ENCODE measurements around the gene XPR1.

The XPR1 gene

DNA sequence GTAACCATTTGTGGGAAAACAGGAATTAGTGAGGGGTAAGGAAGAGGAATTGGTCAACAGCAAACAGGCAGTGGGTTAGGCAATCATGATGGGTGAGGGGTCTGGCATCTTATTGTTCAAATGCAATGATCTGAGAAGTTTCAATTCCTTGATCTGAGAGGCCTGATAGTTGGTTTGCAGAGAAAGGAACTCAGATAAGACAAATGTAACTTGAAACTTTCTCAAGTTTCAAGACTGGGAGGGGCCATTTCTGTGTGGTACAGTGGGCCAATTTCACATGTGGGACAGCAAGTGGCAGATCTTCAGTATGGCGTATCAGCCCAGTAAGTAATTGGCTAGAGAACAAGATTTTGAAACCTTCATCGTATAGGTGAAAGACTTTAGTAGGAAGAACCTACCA lies 102.5 kb downstream of the XPR1 start:
- TF ChIP-seq EZH2phosphoT487 (IDR thresholded peaks at IDR 0.05; ENCODE audit: borderline replicate concordance, low read length): no peak
- TF ChIP-seq, protein P1, sequence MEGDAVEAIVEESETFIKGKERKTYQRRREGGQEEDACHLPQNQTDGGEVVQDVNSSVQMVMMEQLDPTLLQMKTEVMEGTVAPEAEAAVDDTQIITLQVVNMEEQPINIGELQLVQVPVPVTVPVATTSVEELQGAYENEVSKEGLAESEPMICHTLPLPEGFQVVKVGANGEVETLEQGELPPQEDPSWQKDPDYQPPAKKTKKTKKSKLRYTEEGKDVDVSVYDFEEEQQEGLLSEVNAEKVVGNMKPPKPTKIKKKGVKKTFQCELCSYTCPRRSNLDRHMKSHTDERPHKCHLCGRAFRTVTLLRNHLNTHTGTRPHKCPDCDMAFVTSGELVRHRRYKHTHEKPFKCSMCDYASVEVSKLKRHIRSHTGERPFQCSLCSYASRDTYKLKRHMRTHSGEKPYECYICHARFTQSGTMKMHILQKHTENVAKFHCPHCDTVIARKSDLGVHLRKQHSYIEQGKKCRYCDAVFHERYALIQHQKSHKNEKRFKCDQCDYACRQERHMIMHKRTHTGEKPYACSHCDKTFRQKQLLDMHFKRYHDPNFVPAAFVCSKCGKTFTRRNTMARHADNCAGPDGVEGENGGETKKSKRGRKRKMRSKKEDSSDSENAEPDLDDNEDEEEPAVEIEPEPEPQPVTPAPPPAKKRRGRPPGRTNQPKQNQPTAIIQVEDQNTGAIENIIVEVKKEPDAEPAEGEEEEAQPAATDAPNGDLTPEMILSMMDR (IDR thresholded peaks at IDR 0.05; ENCODE audit: low read depth, low read length, poor library complexity, severe bottlenecking): no peak
- no peaks in the 10 kb centered on the region for H3K79me2 ChIP-seq (ENCODE audit: control insufficient read depth, low read length)
- no peak overlapping the region for H3K4me3 ChIP-seq (ENCODE audit: low read length)

GRCh38 chr1:180742663-180743062 lies 110.8 kb downstream of the XPR1 start:
- TF ChIP-seq, protein P1 (IDR thresholded peaks at IDR 0.05; ENCODE audit: low read depth, low read length, poor library complexity, severe bottlenecking): no peak
- H3K27ac ChIP-seq (ENCODE audit: low read depth, low read length): no peak overlapping the region
- no peaks in the 10 kb centered on the region for H3K27me3 ChIP-seq (ENCODE audit: control insufficient read depth, low read length)
- H3K4me1 ChIP-seq (ENCODE audit: control insufficient read depth, low read length): no peaks in the 10 kb centered on the region
- H3K9me3 ChIP-seq (ENCODE audit: control insufficient read depth, insufficient read depth, low read length): no peaks in the 10 kb centered on the region
- no peaks in the 10 kb centered on the region for H3K36me3 ChIP-seq (ENCODE audit: control insufficient read depth, low read length)
- no peaks in the 10 kb centered on the region for H3F3A ChIP-seq (ENCODE audit: control insufficient read depth, insufficient read depth)
- no peak overlapping the region for H3K4me3 ChIP-seq (ENCODE audit: low read length)
- H3K4me2 ChIP-seq (ENCODE audit: low read length): no peak overlapping the region
- no peaks in the 10 kb centered on the region for H3K79me2 ChIP-seq (ENCODE audit: control insufficient read depth, low read length)
- no peaks in the 10 kb centered on the region for H4K20me1 ChIP-seq (ENCODE audit: control insufficient read depth, insufficient read depth, low read depth, low read length)
- no peaks in the 10 kb centered on the region for H3K9me2 ChIP-seq (replicated peaks; ENCODE audit: control insufficient read depth, low read length)

More for the DNA sequence above, 102.5 kb downstream of the XPR1 start:
- H3K36me3 ChIP-seq (ENCODE audit: control insufficient read depth, low read length): no peaks in the 10 kb centered on the region
- H4K20me1 ChIP-seq (ENCODE audit: control insufficient read depth, insufficient read depth, low read depth, low read length): no peaks in the 10 kb centered on the region
- no peak overlapping the region for H3K4me2 ChIP-seq (ENCODE audit: low read length)
- H3F3A ChIP-seq (ENCODE audit: control insufficient read depth, insufficient read depth): no peaks in the 10 kb centered on the region
- no peaks in the 10 kb centered on the region for H3K27me3 ChIP-seq (ENCODE audit: control insufficient read depth, low read length)
- no peak overlapping the region for H3K27ac ChIP-seq (ENCODE audit: low read depth, low read length)
- peaks cover 22% of the 10 kb centered on the region for H3K9me3 ChIP-seq (ENCODE audit: control insufficient read depth, insufficient read depth, low read length)
- no peaks in the 10 kb centered on the region for H3K9me2 ChIP-seq (replicated peaks; ENCODE audit: control insufficient read depth, low read length)
- no peaks in the 10 kb centered on the region for H3K4me1 ChIP-seq (ENCODE audit: control insufficient read depth, low read length)

DNA sequence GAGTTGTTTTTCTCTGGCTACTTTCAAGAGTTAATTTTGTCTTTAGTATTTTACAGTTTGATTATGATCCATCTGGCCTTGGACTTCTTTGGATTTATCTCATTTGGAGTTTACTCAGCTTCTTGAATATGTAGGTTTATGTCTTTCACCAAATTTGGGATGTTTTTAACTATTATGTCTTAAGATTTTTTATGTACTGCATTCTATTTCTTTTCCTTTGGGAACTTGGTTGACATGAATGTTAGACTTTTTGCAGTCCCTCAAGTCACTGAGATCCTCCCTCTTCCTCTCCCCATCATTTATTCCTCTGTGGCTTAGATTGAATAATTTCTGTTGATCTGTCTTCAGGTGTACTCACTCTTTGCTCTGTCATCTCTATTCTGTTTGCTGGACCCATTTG lies 112.0 kb downstream of the XPR1 start:
- TF ChIP-seq EZH2phosphoT487 (IDR thresholded peaks at IDR 0.05; ENCODE audit: borderline replicate concordance, low read length): no peak
- TF ChIP-seq, protein P1 (IDR thresholded peaks at IDR 0.05; ENCODE audit: low read depth, low read length, poor library complexity, severe bottlenecking): no peak
- no peaks in the 10 kb centered on the region for H3K27me3 ChIP-seq (ENCODE audit: control insufficient read depth, low read length)
- no peak overlapping the region for H3K27ac ChIP-seq (ENCODE audit: low read depth, low read length)
- H3F3A ChIP-seq (ENCODE audit: control insufficient read depth, insufficient read depth): no peaks in the 10 kb centered on the region
- no peaks in the 10 kb centered on the region for H3K36me3 ChIP-seq (ENCODE audit: control insufficient read depth, low read length)
- no peaks in the 10 kb centered on the region for H4K20me1 ChIP-seq (ENCODE audit: control insufficient read depth, insufficient read depth, low read depth, low read length)
- no peaks in the 10 kb centered on the region for H3K9me3 ChIP-seq (ENCODE audit: control insufficient read depth, insufficient read depth, low read length)
- H3K79me2 ChIP-seq (ENCODE audit: control insufficient read depth, low read length): no peaks in the 10 kb centered on the region
- no peak overlapping the region for H3K4me3 ChIP-seq (ENCODE audit: low read length)
- no peaks in the 10 kb centered on the region for H3K9me2 ChIP-seq (replicated peaks; ENCODE audit: control insufficient read depth, low read length)
- H3K4me1 ChIP-seq (ENCODE audit: control insufficient read depth, low read length): no peaks in the 10 kb centered on the region
- no peak overlapping the region for H3K4me2 ChIP-seq (ENCODE audit: low read length)

DNA sequence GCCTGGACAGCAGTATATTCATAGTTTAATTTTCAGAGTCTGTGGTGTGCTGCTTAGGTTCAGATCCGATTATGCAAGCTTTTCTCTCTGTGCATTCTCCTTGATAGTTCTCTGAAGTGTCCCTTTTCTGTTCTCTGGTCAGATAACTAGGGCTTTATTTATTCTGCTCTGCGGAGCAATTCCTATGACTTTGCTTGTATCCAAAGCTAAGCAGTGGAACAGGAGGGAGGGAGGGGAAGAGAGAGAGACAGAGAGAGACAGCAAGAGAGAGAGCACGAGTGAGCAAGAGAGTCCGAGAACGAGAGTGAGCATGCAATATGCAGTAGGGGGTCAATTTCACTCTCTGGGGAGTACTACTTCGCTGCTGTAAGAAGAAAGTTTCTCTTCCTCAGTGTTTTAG lies 113.3 kb downstream of the XPR1 start:
- TF ChIP-seq, protein P1 (IDR thresholded peaks at IDR 0.05; ENCODE audit: low read depth, low read length, poor library complexity, severe bottlenecking): no peak
- no peak for TF ChIP-seq EZH2phosphoT487 (IDR thresholded peaks at IDR 0.05; ENCODE audit: borderline replicate concordance, low read length)
- no peaks in the 10 kb centered on the region for H4K20me1 ChIP-seq (ENCODE audit: control insufficient read depth, insufficient read depth, low read depth, low read length)
- no peak overlapping the region for H3K4me3 ChIP-seq (ENCODE audit: low read length)
- H3K27ac ChIP-seq (ENCODE audit: low read depth, low read length): no peak overlapping the region
- no peaks in the 10 kb centered on the region for H3K9me3 ChIP-seq (ENCODE audit: control insufficient read depth, insufficient read depth, low read length)
- H3K36me3 ChIP-seq (ENCODE audit: control insufficient read depth, low read length): no peaks in the 10 kb centered on the region
- H3K79me2 ChIP-seq (ENCODE audit: control insufficient read depth, low read length): no peaks in the 10 kb centered on the region
- no peaks in the 10 kb centered on the region for H3K27me3 ChIP-seq (ENCODE audit: control insufficient read depth, low read length)
- H3K4me1 ChIP-seq (ENCODE audit: control insufficient read depth, low read length): no peaks in the 10 kb centered on the region
- H3F3A ChIP-seq (ENCODE audit: control insufficient read depth, insufficient read depth): no peaks in the 10 kb centered on the region
- H3K9me2 ChIP-seq (replicated peaks; ENCODE audit: control insufficient read depth, low read length): no peaks in the 10 kb centered on the region
- no peak overlapping the region for H3K4me2 ChIP-seq (ENCODE audit: low read length)

All from DOHH2 (cell line).